ENCODE data around the gene TAS1R1.
A peak's percentile ranks its signal among the peaks of the same experiment; 100 is the strongest.

Gene TAS1R1

DNA sequence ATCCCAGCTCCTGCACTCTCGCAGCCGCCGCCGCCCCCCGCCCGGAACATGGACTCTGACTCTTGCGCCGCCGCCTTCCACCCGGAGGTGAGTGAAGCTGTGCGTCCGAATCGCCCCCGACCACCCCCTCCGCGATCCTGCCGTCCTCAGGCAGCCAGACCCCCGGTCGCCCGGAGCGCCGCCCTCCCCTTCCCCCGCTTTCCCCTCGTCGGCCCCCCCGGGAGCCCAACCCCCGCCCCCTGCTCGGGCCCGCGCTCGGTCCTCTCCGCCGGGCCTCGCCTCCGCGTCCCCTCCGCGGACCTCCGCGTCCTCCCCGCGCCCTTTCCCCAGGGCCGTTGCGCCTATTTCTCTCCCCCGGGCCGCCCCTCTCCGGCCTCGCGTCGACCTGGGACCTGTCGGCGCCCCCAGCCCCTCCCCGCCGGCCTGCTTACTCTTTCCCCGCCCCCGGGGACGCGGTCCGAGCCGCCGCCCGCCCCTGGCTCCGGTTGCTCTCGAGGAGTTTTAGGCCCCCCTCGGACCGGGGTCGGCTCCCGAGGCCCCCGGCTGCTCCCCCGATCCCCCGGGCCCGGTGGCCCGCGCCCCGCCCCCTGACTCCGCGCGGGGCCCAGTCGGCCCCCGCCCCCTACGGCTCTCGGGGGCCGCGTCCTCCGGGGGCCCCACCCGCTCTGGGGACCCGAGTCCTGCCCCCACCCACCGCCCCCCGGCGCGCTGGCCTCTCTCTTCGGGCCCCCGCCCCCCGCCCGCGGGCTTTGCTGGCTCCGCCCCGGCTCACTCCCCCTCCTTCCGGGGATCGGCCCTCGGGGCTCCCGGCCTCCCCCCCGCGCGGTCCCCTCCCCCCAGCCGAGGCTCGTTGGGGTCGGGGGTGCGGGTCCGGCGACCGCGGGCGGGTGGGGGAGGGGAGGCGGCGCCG, 59.2 kb downstream of the TAS1R1 start:
- DNase-seq (ENCODE audit: low read depth), result no peak
- peak overlapping the region; percentile 62 for H3K4me3 ChIP-seq (ENCODE audit: low read length)
- TF ChIP-seq, protein P1, sequence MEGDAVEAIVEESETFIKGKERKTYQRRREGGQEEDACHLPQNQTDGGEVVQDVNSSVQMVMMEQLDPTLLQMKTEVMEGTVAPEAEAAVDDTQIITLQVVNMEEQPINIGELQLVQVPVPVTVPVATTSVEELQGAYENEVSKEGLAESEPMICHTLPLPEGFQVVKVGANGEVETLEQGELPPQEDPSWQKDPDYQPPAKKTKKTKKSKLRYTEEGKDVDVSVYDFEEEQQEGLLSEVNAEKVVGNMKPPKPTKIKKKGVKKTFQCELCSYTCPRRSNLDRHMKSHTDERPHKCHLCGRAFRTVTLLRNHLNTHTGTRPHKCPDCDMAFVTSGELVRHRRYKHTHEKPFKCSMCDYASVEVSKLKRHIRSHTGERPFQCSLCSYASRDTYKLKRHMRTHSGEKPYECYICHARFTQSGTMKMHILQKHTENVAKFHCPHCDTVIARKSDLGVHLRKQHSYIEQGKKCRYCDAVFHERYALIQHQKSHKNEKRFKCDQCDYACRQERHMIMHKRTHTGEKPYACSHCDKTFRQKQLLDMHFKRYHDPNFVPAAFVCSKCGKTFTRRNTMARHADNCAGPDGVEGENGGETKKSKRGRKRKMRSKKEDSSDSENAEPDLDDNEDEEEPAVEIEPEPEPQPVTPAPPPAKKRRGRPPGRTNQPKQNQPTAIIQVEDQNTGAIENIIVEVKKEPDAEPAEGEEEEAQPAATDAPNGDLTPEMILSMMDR (conservative IDR thresholded peaks at IDR 0.05; ENCODE audit: low read depth, low read length), result no peak

DNA sequence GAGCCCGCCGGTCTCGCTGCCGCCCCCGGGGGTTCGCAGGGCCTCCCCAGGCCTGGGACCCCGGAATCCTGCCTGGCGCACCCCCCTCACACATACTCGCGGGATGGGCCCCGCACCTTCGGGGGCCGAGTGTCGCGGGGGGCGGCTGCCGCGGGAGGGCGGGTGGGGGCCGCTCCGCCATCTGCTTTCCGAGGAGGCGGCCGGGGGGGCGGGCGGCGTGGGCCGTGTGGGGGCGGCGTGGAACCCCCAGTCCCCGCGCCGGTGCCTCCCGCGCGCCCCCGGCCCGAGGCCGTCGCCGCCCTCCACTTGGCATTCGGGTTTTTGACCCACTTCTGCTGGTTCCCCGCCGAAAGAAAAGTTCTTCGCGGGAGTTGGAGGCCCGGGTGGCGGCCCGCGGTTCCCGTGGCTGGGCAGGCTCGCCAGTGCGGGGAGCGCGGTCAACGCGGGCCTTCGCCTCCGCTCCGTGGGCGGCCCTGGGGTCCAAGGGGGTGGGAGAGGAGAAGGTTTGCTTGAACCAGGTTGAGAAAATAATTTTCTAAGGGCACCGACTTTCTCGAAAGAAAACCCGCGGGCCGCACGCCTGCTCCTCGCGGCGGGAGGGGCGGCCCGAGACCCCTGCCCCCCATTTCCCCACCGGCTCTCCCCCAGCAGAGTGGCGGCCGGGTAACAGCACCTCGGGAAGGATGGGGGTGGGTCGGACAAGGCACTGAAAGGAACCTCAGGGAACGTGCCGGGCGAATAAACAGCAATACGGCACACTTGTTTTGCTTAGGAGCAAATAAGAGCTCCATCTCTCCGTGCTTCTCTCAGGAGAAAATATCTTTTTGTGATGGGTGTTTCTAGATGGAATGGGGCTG, 60.0 kb downstream of the TAS1R1 start:
- no peak for DNase-seq (ENCODE audit: low read depth)
- TF ChIP-seq, protein P1 (conservative IDR thresholded peaks at IDR 0.05; ENCODE audit: low read depth, low read length), result no peak
- peak overlapping the region; percentile 62 for H3K4me3 ChIP-seq (ENCODE audit: low read length)

DNA sequence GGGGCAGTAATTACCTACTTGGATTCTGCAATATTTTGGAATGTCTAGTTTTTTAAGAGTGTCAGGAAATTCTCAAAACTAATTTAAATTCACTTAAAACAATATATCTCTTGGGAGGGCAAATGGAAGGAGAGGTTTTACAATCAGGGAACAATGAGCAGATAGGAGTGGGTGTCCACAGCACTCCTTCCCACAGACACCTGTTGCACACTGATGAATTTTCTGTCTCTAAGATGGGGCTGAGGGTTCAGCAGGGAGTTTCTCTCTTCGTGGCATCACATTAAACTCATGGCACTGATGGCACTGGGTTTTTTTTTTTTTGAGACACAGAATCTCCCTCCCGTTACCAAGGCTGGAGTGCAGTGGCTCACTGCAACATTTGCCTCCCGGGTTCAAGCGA, 63.9 kb downstream of the TAS1R1 start:
- no peak for DNase-seq (ENCODE audit: low read depth)
- no peak overlapping the region for H3K4me3 ChIP-seq (ENCODE audit: low read length)
- TF ChIP-seq, protein P1 (conservative IDR thresholded peaks at IDR 0.05; ENCODE audit: low read depth, low read length), result no peak

DNA sequence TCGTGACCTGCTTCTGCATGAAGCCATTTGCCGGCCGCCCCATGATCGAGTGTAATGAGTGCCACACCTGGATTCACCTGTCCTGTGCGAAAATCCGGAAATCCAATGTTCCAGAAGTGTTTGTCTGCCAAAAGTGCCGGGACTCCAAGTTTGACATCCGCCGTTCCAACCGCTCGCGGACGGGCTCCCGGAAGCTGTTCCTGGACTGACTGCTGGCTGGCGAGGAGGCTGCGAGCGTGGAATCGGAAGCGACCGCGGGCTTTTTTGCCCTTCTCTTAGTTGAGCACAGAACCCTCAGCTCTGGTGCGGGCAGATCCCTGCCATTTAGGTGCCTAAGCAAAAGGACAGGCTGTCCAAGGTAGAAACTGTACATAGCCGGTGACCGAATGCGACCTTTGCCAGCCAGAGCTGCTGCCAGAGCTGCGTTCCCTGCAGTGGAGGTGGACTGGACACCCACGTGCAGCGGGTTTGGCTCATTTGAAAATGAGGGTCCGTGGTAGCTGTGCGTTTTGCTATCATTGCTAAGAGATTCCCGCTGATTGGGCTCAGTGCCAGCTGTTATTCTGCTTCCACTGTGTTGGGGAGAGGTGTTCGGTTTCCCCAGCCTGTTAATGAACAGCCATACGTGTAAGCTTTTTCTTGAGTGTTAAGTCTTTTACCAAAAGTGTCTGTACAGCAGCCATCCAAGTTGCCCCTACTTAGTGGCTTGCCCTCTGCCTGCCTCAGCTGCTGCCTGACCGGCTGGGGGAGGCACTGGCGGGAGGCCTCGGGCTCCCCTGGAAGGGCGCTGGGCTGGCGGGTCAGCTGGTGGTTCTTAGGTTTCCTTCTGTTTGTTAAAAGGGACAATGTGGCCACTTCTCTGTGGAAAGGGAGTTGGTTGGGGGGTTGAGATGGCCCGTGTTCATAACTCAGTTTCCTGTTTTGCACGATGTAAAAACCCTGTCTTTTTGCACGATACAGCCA, 66.6 kb downstream of the TAS1R1 start:
- TF ChIP-seq, protein P1 (conservative IDR thresholded peaks at IDR 0.05; ENCODE audit: low read depth, low read length), result no peak
- no peak for DNase-seq (ENCODE audit: low read depth)
- no peak overlapping the region for H3K4me3 ChIP-seq (ENCODE audit: low read length)

DNA sequence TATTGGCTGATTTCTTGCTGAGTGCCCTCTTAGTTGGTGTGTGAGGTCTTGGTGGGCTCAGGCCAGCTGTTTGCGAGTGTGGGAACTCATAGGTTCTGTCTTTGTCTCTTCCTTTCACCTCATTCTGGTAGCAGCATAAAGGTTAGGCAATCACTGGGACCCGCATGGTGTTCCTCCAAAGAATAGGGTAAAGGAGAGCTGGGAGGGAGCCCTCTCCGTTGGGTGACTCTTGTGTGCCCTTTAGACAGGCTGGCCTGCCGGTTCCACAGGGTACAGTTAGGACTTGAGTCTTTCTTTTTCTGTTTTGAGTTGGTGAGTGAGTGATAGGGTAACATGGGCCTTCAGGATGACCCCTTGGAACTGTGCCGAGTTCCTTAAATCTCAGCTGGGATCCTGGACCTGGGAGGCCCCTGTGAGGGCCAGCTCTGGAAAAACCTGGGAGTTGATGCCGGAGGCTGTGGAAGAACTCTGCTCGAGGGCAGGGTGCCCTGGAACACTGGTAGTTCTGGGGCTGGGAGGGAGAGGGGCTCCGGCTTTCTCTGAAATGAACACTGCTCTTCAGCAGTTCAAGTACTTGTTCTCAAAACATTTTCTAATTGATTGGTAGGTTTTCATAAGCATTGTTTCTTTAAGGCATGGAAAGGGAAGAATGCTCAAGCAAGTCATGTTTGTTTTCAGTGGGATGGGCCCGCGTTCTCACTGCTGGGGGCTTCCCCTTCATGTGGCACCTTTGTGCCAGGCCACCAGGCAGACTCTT, 67.5 kb downstream of the TAS1R1 start:
- no peak overlapping the region for H3K4me3 ChIP-seq (ENCODE audit: low read length)
- TF ChIP-seq, protein P1 (conservative IDR thresholded peaks at IDR 0.05; ENCODE audit: low read depth, low read length), result no peak
- no peak for DNase-seq (ENCODE audit: low read depth)

All from retinal pigment epithelial cell (primary cell).